ENCODE measurements around the gene AUTS2.
A peak's percentile ranks its signal among the peaks of the same experiment; 100 is the strongest.

The AUTS2 gene

DNA sequence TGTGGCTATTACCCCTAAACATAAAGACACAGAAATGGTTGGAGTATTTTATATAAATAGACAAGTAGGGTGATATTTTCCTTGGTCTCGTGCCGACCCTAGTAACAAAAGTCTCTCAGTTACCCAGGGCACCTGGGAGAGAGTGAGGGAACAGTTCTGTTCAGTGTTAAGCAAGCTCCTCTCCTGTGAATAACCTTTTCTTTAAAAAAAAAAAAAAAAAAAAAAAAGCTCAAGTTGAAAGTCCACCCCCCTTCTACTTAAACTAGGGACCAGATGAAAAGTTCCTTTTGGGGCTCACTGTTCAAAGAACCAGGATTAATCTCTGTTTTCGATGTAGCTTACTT is 896.7 kb downstream of the AUTS2 start:
- DNase-seq: no peak

DNA sequence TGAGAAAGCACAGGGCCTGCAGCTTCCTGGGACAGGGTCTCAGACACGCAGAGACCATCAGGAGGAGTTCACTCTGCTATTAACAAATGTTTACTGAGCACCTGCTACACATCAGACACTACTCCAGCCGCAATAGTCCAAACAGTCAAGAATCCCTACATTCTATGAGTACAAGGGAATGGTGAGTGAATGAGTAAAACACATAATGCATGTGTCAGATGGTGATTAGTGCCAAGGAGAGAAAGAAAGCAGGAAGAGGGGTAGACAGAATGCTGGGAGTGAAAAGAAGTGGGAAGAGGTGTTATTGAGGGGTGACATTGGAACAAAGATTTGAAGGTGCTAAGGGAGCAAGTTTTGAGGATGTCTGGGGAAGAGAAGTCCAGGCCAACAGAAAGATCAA is 899.5 kb downstream of the AUTS2 start:
- no peak for DNase-seq

DNA sequence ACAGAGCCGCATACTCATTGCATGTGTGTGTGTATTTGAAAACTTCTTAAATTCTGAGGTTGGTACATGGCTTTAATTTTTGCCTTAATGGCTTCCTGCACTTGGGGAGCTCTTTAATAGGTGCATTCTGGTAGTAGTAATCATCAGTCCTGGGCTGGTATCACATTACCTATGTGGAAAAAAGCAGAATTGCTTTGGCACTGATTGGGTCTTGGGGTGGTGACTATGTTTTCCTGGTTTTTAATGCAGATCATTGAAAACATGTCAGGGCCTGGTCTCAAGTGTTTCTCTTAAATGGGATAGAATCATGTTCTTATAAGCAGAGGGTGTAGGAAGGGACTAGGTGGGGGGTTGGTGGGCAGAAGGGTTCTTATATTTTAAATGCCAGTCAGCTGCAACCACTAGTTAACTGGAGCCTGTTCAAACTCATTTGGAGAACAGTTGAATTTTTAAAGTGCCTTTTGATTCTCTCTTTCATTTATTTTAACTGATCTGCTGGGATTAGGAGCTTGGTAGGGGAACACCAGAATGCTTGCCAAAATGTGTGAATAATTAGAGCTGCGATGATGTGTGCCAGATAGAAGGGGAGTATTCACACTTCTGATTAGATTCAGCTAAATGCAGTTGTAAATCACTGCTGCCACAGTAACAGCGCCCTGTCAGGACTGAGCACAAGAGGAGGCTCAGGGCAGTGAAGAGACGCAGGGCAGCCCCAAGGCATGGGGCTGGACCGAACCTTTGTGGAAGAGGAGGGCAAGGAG is 900.1 kb downstream of the AUTS2 start:
- DNase-seq: no peak

DNA sequence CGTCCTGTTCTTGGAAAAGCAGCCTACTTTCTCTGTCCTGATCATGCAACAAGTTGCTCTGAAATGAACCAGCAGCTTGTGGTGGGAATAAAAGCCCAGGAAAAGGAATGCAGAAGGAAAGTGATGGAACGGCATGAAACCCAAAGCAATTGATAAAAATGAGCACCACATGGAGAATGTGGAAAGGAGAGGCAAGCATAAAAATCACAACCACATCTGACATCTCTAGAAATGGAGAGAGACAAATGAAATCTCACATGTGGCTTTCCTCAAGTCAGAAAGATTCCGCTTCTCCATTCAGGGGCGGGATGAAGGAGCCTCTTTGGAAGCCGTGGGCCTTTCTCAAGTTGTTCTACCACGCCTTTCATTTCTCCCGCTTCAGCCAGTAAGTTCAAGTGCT is 902.0 kb downstream of the AUTS2 start:
- DNase-seq: no peak

DNA sequence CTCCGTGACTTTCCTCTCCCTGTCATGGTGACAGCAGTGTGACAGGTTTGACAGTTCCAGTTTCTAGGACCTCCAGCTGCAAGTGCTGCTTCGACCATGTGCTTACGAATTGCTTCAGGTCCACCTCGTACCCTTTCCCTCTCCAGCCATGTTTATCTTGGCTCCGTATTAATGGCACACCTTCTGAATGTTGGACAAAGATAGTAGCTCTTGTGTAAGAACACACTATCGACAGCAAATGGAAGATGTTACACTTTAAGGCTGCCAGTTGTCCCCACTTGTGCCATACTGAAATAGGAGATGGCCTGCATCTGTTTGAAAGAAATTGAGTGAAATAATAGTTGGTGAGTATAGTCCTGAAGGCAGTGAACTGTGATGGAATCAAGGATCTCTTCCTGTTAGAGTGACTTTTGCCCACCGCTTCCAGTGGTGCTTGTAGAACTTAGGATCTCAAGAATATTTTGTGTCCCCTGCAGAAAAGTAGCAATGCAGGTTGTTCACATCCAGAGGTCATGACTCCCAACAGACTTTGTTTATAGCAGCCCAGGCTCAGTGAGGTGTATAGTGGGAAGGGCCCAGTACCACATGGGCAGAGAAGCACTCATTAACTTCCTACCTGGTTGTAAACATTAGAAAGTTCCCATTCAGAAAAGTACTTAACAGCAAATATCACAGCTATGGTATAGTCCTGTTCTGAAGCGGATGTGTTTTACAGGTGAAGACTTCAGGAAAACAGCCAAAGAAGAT is 904.0 kb downstream of the AUTS2 start:
- no peak for DNase-seq

DNA sequence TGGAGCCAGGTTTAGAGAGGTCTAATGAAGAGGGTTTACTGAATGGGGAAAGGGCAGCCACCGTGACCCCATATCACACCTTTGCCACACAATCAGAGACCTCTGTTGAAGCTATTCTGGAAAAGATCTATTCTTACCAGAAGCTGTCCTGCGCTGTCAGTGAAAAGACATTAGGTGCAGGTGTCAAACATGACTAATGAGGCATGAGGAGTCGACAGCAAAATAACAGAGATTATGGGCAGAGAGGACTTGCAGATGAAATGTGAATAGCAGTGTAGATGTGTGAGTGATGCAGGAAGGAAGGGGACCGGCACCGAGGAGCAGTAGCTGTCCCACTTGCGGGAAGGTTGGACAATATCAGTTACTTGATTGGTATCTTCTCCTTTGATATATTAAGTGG is 906.0 kb downstream of the AUTS2 start:
- no peak for DNase-seq

DNA sequence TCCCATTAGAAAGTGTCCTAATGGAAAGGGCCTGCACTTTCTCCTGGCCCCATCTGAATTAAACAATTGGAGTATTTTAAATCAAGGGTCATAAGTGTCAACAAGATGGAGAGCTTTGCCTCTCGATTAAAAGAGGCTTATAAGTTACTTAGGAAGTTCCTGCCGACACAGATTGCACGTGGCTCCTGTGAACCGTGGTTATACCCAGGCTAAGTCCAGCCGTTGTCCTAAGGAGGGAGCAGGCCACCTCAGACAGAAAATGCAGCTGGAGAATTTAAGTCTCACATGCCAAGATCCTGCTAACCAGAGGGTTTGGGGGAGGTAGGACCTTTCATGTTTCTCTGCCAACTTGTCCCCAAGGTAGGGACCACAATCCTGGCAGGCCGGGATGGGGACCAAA is 907.2 kb downstream of the AUTS2 start:
- no peak for DNase-seq

DNA sequence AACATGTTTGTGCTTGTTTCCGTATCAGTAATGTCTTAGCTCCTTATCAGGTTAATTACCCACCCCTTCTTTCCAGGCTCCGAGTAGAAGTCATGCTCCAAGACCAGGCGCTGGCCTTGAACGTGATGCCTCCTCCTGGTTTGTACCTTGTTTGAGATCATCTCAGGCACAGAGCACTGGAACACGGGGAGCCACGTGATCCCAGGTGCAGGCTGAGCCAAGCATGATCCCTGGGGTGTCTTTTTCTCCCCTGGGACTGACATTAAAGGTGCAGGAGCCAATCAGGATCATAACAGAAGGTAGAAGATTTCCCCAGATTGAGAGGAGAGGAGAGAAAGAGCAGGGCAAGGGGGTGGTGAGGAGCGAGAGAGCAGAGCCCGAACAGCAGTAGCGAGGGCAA is 907.6 kb downstream of the AUTS2 start:
- no peak for DNase-seq

DNA sequence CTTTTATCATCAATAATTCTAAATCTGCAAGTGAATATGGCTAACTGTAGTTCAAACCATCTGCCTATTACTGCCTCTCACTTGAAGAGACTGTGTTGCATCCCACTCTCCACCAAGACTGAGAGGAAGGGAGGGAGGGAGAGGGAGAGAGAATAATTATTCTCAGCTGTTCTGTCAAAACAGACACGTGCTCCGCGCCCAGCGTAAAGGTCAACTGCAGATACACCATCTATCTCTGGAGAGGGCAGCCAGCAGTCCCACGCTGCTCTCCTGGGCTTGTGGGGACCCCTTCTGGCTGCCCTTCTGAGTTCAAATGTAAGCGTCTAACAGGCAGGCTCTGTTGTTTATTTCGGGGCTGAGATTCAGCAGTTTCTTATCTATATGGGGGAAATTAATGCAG is 908.2 kb downstream of the AUTS2 start:
- DNase-seq: no peak

DNA sequence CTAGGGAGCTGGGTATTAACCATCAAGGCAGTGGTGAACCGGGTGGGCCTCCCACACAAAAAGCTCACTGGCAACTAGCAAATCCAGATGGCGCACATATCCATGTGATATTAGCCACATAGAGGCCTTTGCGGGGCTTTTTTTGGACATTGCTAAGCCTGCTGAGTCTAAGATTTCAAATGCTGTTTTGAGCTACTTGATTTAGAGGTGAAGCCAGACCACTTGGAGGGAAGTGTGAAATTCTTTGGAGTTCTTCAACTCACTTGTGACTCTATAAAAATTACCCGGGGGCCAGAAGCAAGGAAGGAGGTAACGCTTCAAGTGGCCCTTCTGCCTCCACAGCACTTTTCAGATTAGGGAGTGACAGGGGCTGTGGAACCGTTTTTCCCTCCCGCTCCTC is 913.9 kb downstream of the AUTS2 start:
- DNase-seq: no peak

DNA sequence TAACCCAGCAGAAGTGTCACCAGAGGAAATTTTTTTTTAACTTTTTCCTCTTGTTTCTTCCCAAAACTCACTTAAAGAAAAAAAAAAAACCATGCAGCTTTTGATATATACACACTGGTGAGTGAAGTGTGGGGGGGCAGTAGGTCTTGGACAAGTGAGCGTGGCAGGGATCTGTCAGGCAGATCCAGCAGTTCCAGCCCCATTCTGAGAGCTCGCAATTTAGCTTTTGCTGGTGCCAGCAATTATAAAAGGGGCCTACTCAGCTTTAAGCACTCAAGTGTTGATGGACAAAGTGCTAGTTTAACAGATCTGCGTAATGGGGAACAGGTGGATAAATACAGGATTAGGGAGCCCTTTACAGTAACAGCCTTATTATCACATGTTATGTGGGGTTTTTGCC is 914.5 kb downstream of the AUTS2 start:
- DNase-seq: no peak

DNA sequence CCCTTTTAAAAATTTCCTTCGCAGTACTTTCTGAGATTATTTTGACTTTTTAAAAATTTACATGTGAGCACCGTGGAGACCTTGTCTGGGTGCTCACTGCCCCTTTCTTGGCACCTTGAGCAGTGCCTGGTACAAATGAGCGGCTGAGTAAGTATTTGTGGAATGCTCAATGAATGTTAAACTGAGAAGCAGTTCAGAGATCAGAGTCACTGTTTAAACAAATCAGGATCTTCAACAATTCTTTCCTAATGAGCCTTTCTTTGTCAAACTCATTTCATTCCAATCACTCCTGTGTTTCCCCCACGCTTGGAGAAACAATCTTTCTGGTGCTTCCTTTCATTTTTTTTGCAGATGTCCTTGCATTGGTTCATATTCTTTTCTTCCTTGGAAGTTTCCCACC is 922.3 kb downstream of the AUTS2 start:
- no peak for DNase-seq

DNA sequence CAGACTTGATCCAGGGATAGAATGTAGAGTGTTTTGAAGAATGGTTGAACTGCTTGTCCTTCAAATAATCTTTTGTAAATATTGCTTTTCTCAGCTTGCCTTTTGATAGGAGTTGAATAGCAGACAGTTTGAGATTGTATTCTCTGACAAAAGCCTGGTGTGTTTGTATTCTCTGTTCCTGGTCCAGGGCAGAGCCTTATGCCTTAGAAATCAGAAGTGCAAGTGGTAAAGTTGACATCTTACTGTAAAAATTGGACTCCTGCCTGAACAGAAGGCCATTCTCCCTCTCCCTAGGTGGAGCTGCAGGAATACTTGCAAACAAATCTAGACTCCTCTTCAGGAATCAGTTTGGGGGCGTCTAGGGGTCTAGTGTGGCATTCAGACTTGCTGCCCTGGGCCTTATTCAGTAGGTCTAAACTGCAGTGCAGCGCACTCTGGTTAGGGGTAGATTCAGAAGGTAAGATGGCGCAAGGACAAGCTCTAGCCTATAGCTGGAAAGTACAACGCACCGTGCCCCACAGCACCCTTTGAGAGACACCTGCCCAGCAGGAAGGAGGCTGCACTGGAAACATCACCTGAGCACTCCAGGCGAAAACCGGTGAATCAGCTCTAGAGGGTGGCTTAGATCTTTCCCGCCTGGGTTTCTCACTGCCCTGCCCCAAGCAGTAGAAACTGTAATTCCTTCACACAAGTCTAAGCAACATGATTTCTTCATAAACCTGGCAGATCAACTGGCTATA is 925.1 kb downstream of the AUTS2 start:
- no peak for DNase-seq

DNA sequence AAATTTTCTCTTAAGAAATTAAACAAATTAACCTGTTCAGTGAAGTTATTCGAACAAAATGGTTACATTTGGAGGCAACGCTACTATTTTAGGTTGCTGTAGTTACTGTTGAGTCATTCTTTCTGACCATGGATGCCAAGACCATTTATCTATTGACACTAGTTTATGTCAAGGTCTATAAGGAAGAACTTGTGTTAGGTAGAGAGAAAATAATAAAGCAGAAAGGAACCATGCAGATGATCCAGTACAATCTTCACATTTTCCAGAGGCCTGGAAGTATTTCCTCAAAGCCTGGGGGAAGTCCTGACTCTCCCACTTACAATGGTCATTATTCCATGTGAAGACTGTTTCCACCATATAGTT is 925.7 kb downstream of the AUTS2 start:
- no peak for DNase-seq

DNA sequence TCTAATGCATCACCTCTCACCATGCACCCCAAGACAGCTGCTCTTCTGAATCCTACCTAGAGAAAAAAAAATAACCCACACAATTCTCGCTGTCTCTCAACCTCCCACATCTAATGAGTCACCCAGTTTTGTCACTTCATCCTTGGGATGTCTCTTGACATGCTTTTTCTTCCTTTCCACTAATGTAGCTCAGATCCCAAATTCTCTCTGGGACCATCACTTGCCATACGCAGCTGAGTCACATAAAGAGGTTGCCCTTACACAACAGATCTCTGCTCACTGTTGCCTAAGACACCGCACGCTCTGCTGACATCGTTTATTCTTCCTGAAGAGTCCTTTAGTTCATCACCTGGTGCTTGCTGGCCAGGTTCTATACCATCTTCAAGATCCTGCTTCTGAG is 927.7 kb downstream of the AUTS2 start:
- peak in 1 of 2 donors; percentile 3 for DNase-seq

DNA sequence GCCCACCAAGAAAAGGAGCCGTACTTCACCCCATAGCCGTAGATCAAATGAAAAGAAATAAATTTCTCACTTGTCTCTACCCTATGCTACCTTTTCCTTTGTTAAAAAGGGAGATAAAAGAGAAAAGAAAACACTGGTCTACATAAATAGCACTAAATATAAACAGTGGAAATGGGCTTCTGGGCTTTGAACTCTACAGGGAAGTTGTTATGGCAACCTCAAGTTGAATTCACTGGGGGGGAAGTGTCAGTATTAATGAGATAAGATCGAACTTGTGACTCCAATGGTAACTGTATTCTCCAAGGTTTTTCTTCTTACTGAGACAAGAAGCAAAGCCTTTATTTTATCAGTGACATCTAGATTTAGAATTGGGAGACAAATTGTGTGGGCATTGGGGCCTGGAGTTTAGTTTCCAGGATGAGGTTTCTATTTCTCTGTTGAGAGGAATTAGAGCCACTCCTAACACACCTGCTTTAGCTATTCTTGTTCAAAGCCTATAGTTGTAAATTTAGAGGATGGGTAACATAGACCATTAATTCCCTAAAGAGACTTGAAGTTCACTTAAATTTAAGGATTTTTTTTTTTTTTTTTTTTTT is 929.3 kb downstream of the AUTS2 start:
- no peak for DNase-seq

DNA sequence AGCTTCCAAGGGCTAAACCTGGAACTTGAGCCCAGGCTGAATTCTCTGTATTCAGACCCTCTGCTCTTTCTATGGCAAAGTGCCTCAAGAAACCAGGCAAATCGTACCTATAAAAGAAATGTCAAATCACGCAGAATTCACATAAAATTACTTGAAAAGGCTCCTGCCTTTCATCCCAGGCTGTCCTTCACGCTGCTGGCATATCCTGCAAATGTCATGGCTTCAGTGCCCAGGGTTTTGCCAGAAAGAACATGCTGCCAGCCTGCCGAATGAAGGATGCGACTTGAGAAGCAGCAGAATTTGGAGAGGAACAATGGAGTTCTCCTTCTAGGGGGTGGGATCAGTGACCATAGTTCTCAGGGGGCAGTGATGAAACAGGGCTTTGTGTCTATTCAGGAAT is 931.2 kb downstream of the AUTS2 start:
- DNase-seq: no peak

DNA sequence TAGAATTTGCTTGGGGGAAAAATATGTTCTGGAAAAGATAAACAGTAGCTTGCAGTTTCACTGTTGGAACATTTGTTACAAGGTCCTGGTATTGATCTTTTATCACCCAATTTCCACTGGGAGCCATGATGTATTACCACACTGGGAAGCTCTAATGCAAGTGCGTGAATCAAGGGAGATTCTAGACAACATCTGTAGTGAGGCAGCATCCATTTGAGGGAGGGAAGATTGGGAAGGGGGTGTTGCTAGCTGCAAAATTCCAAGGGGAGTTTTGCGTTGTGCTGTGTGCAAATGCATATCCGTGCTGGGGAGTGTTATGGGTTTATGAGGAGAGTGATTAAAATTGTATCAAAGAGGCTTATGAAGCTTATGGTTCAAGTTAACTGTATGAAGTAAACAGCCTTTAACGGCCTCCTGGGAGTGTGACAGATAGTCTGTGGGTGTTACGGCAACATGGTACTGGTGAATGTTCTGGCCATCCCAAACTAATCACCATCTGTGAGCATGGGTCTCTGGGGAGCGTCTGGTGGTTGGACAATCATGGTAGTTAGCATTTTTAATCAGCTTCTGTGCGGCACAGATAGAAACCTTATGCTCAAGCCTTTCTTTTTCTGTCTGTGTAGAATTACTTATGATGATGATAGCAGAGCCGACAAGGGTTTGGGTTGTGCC is 931.8 kb downstream of the AUTS2 start:
- no peak for DNase-seq

DNA sequence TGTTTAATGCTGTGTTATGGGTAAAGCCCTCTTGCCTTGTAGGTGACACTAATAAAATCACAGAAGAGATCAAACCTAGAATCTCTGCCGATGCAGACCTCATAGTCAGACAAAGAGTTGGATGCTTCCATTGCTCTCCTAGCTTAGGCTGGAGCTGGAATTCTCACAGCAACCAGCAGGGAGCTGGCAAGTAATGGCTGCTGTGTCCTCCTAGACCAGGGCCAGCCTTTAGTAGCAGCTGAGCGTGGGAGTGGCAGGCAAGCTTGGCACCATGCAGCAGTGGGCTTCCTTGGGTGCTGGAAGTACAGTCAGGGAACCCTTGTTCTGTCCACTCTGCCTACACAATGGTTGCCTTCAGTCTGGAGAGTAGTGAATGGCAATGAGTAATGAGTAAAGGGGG is 935.3 kb downstream of the AUTS2 start:
- no peak for DNase-seq

DNA sequence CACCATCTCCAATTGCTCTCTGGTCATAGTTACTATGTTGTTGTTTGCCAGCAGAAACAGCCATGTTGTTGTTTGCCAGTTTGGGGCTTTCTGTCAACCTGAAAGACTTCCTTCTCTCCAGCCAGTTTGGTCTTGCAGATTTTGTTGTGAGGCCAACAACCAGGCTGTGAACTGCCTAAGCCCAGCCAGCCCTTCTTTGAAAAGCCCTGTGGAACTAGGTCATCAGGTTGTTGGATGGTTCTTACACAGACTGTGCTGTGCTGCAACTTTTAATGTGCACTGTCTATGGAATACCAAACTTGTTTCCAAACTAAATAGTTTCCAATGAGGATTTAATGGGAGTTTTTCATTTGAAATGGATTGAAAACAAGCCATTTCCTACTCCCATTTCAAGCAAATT is 940.9 kb downstream of the AUTS2 start:
- no peak for DNase-seq

DNA sequence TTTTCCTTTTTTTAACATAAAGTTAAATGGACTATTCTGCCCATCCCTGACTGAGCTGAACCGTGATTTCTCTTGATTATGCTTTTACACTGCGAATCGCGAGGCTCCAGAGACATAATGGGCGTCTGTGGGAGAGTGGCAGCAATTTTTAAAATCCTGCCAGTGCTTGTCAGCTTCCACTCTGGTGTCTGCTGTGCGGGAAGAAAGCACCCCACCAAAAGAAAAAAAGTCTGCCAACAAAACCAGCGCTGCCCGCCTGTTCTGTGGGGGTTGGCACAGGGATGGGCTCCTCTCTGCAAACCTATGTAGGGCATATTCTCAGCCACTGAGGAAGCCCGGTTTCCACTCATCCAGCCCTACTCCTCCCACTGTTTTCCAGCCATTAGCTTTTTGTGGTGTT is 941.3 kb downstream of the AUTS2 start:
- no peak for DNase-seq

DNA sequence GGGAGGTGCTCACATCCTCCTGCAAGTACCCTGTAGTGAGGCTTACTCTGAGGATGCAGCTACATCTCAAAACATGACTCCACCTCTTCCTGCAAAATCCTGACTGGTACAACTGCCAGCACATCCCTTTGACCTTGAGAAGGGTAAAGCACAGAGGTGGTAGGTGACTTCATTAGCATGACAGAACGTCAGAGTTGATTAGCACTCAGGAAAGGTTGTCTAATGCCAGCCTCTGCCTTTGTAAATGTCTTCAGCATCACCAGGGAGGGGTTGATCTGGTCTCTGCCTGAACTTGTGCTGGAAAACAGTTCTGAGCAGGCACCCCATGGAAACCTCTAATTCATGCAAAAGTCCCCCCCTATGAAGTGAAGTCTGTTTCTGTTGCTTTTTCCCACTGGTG is 942.4 kb downstream of the AUTS2 start:
- DNase-seq: no peak

DNA sequence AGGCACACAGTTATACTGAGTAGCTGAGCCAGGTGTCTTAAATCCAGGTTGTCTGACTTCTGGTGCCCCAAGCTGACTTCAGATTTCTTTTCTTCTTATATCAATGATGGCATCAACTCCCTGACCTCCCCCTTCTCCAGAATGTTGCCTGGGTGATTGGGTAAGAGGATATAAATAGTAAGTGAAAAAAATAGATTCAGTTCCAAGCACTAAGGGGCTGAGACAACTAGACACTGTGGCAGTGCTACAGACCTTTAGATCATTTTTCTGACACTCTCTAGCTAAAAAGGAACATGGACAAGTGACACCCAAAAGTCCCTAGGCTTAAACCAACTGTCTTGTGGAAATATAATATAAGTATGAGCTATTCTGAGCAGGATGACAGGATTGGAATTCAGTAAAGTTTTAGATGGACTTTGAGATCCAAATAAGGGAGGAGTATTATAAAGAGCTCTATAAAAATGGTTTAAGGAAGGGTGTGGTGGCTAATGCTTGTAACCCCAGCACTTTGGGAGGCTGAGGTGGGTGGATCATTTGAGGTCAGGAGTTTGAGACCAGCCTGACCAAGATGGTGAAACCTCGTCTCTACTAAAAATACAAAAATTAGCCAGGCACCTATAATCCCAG is 944.6 kb downstream of the AUTS2 start:
- no peak for DNase-seq

Data from inflammatory macrophage treated with lipopolysaccharide for 1 hour (primary cell).